Measurements from ENCODE around the gene GNG13. TPM values are rescaled to one million over a fixed set of nuclear protein-coding genes. Genes with fewer than 3 reads are reported as not detected.
"Not testable (repeated sequence)": the region's sequence is repeated elsewhere in the genome, so short reads cannot be mapped to it uniquely, and the experiment has no call there.

GNG13 gene
- total RNA-seq, 1 experiment from 2014 or later = 0.17 TPM

GRCh38 chr16:768428-768827 lies 32.1 kb downstream of the GNG13 start:
- no peak for DNase-seq (ENCODE audit: low spot score)
- in situ Hi-C loops (cut with HindIII; ENCODE audit: low sequenced_read_pairs) = no loop called here

DNA sequence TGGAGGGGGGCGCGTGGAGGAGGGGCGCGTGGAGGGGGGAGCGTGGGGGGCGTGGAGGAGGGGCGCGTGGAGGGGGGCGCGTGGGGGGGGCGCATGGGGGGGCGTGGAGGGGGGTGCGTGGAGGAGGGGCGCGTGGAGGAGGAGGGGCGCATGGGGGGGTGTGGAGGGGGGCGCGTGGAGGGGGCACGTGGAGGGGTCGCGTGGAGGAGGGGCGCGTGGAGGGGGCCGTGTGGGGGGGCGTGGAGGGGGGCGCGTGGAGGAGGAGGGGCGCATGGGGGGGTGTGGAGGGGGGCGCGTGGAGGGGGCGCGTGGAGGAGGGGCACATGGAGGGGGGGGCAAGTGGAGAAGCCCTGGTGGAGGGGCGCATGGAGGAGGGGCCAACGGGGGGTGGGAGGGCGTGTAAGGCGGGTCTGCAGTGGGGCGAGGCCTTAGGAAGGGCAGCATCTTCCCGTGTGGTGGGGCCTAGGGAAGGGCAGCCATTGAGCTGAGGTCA lies 32.7 kb downstream of the GNG13 start:
- no peak for DNase-seq (ENCODE audit: low spot score)
- in situ Hi-C loops (cut with HindIII; ENCODE audit: low sequenced_read_pairs) = no loop called here

DNA sequence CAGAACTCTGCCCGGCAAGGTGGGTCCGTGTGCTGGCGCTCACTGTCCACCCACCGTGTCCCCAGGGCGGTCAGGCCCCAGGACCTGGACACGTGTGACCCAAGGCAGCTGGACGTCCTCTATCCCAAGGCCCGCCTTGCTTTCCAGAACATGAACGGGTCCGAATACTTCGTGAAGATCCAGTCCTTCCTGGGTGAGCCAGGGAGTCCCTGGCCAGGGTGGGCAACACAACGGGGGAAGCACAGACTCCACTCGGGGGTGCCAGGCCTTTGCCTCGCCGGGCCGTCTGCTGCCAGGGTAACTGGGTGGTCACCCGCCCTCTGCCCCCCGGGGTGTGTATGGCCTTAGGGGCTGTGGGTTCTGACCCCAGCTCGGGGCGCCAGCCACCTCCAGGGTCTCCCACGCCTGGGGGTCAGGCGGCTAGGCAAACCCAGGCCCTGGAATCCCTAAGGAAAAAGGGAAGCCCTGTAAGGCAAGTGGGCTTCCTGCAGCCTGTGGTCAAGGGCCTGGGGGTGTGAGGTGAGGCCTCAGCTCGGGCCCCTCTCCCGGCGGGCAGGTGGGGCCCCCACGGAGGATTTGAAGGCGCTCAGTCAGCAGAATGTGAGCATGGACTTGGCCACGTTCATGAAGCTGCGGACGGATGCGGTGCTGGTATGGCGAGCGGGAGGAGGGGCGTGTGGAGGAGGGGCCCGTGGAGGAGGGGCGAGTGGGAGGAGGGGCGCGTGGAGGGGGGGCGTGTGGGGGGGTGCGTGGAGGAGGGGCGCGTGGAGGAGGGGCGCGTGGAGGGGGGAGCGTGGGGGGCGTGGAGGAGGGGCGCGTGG lies 33.5 kb downstream of the GNG13 start:
- no peak for DNase-seq (ENCODE audit: low spot score)
- in situ Hi-C loops (cut with HindIII; ENCODE audit: low sequenced_read_pairs) = no loop called here

DNA sequence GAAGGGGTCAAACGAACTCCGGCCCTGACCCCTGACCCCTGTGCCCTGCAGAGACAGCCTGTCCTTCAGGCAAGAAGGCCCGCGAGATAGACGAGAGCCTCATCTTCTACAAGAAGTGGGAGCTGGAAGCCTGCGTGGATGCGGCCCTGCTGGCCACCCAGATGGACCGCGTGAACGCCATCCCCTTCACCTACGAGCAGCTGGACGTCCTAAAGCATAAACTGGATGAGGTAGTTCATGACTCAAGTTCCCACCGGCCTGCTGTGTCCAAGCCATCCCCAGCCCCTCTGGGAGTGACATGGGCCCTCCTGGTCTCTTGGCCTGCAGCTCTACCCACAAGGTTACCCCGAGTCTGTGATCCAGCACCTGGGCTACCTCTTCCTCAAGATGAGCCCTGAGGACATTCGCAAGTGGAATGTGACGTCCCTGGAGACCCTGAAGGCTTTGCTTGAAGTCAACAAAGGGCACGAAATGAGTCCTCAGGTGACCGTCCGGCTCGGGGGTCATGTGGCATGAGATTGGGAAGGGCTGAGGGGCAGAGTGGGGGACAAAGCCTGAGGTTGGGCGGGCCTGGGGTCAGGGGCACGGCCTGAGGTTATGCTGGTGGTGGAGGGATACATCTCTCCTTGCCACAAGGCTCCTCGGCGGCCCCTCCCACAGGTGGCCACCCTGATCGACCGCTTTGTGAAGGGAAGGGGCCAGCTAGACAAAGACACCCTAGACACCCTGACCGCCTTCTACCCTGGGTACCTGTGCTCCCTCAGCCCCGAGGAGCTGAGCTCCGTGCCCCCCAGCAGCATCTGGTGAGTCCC lies 34.3 kb downstream of the GNG13 start:
- DNase-seq (ENCODE audit: low spot score) = no peak
- in situ Hi-C loops (cut with HindIII; ENCODE audit: low sequenced_read_pairs) = no loop called here

- no peak for DNase-seq (ENCODE audit: low spot score)
- in situ Hi-C loops (cut with HindIII; ENCODE audit: low sequenced_read_pairs) = no loop called here
Observed at GRCh38 chr16:765488-765865, 35.1 kb downstream of the GNG13 start.

GRCh38 chr16:764848-765487 lies 35.6 kb downstream of the GNG13 start:
- in situ Hi-C loops (cut with HindIII; ENCODE audit: low sequenced_read_pairs) = no loop called here
- no peak for DNase-seq (ENCODE audit: low spot score)

DNA sequence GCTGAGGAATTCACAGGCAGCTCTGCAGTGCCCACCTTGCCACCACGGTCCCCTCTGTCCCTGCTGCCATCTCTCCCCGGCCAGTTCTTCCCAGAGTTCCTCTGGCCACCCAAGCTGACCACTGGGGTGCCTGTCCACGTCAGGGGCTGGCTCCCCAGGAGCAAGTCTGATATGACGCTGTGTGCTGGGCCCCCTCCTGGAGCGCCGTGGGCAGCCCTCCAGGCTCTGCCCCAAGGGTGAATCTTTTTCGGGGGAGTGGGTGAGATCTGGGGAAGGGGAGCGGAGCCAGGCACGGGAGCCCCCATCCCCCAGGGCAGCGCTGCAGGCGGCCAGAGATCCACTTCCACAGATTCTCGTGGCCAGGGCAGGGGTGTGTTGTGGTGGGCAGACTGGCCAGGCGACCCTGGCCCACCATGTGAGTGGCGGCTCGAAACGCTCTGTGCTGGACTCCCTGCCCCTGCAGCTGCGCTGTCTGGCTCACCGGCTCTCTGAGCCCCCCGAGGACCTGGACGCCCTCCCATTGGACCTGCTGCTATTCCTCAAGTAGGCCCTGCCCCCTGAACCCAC lies 36.3 kb downstream of the GNG13 start:
- DNase-seq (ENCODE audit: low spot score) = no peak
- in situ Hi-C loops (cut with HindIII; ENCODE audit: low sequenced_read_pairs) = no loop called here

- in situ Hi-C loops (cut with HindIII; ENCODE audit: low sequenced_read_pairs) = no loop called here
- DNase-seq (ENCODE audit: low spot score) = no peak
Observed at GRCh38 chr16:763369-764183, 37.0 kb downstream of the GNG13 start.

DNA sequence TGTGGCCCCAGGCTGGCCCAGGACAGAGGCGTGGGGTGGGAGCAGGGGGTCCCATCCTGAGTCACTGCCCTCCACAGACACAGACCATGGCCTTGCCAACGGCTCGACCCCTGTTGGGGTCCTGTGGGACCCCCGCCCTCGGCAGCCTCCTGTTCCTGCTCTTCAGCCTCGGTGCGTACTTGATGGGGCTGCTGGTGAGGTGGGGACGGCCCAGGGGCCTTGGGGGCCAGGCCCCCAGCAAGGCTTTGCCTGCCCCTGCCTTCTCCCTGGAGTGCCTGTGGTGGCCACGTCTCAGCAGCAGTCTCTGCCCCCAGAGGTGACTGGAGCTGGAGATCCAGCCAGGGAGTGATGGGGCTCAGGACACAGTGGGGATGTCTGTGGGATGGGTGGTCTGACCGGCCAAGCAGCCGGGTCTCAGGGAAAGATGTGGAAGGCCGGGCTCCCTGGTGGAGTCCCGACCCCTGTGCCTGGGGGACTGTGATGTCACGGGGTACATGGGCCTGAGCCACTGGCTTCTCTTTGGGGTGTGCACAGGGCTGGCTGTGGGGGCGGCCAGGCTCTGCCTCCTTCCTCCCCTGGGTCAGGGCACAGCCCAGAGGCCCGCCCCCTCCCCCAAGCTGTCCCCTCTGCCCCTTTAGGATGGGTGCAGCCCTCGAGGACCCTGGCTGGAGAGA lies 37.8 kb downstream of the GNG13 start:
- in situ Hi-C loops (cut with HindIII; ENCODE audit: low sequenced_read_pairs) = no loop called here
- no peak for DNase-seq (ENCODE audit: low spot score)

DNA sequence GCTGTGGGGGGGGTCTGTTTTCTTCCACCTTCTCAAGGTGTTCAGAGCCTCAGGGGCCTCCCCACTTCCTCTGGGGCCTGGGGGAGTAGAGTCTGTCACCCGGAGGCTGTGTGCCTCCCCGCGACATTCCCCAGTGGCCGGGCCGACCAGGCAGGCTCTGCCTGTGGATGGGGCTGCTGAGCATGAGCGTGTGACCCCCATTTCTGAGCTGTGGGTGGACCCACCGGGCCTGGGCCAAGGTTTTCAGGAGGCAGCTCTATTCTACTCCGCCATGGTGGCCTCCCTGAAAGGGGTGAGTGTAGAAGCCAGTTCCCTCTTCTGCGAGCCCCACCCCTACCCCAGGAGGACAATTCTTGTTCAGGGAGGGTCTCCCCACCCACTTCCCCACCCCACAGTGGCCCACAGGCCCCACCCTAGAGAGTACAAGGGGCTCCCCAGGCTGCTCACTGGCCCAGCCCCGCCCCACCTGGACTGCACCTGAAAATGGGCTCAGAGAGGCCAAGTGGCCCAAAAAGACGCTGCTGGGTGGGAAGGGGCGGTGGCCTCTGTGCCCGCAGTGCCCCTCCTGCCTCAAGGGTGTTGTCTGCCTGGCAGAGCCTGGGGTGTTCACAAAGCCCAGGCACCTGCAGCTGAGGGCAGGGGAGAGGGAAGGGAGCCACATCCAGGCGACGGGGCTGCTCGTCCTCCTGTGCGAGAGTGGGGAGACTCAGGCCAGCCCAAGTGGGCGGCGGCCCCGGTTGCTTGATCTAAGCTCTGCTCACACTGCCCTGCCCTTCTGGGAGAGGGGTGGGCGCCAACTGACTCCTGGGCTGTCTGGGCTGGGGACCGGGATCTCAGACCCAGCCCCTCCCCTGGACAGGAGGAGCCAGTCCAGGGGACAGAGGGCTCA lies 38.7 kb downstream of the GNG13 start:
- DNase-seq (ENCODE audit: low spot score) = no peak
- in situ Hi-C loops (cut with HindIII; ENCODE audit: low sequenced_read_pairs) = no loop called here

DNA sequence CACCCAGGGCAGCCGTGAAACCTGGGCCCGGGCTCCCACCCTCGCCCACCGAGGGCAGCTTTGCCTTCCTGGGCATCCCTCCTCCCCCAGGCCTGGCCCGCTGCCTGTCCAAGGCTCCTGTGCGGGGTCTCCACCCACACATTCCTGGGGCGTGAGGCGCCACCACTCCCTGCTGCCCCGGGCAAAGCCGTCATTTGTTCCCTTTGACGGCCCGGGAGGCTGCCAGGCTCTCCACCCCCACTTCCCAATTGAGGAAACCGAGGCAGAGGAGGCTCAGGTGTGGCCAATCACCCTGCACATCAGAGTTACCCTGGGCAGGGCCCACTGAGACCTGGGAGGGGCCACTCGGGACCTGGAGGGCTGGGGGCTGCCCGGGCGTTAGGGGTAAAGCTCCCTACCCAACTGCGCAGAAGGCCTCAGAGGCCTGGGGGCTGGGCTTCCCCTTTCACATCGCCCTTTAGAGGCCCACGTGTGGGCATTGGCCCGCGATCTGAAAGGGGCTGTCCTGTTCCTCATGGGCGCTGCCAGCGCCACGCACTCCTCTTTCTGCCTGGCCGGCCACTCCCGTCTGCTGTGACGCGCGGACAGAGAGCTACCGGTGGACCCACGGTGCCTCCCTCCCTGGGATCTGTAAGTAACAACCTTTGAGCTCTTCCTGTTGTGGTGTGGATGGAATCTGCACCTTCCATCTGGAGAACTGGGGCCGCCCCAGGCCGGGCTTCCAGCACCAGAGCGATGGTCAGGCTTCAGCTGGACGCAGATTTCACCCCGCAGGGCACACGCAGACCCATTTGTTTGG lies 39.8 kb downstream of the GNG13 start, which contains the start of gene MSLN:
TSS of gene MSLN (plus strand) at position 190 of the 799 bp plus-strand sequence. CDS start 1,947 bp downstream, outside the sequence.
- no peak for DNase-seq (ENCODE audit: low spot score)
- in situ Hi-C loops (cut with HindIII; ENCODE audit: low sequenced_read_pairs) = no loop called here

- DNase-seq (ENCODE audit: low spot score) = no peak
- in situ Hi-C loops (cut with HindIII; ENCODE audit: low sequenced_read_pairs) = no loop called here
Observed at GRCh38 chr16:760065-760464, 40.5 kb downstream of the GNG13 start.

GRCh38 chr16:759110-759910 lies 41.2 kb downstream of the GNG13 start:
- DNase-seq (ENCODE audit: low spot score) = no peak
- in situ Hi-C loops (cut with HindIII; ENCODE audit: low sequenced_read_pairs) = no loop called here

GRCh38 chr16:756428-756827 lies 44.1 kb downstream of the GNG13 start:
- DNase-seq (ENCODE audit: low spot score) = no peak
- in situ Hi-C loops (cut with HindIII; ENCODE audit: low sequenced_read_pairs) = no loop called here

DNA sequence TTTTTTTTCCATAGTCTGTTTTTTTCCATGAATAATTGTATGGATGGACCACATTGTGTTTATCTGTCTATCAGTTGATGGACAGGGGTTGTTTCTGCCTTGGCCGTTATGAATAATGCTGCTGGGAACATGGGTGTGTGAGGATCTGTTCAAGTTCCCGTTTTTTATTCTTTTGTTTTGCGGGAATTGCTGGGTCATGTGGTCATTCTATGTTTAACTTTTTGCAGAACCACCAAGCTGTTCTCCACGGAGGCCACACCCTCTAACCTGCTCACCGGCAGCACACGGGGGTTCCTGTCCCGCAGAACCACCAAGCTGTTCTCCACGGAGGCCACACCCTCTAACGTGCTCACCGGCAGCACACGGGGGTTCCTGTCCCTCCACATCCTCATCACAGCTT lies 45.9 kb downstream of the GNG13 start:
- in situ Hi-C loops (cut with HindIII; ENCODE audit: low sequenced_read_pairs) = no loop called here
- no peak for DNase-seq (ENCODE audit: low spot score)

GRCh38 chr16:754121-754607 lies 46.4 kb downstream of the GNG13 start:
- in situ Hi-C loops (cut with HindIII; ENCODE audit: low sequenced_read_pairs); DNase-seq (ENCODE audit: low spot score): not testable (repeated sequence)
